H1 (cell line): ENCODE results near the gene RBM26. TPM values are rescaled to one million over a fixed set of nuclear protein-coding genes. Genes with fewer than 3 reads are reported as not detected.

ENCODE experiments used
- BCL11A ChIP-seq, 2 experiments: IDR thresholded peaks; one replicate each; pipeline ENCODE4 v1.6.1; 2011; ENCODE audit warnings: low read depth in 2 of 2, low read length in 2 of 2, mild to moderate bottlenecking in 2 of 2
- EGR1 ChIP-seq: IDR thresholded peaks from 2 replicates; pipeline ENCODE4 v1.6.1; 2011; ENCODE audit warnings: low read depth, low read length, borderline replicate concordance
- GABPA ChIP-seq: IDR thresholded peaks from 2 replicates; pipeline ENCODE4 v1.6.1; 2011; ENCODE audit warnings: mild to moderate bottlenecking, low read length, moderate library complexity, borderline replicate concordance; ENCODE audit not compliant: insufficient read depth
- RAD21 ChIP-seq, 2 experiments: IDR thresholded peaks in 1 of 2; conservative IDR thresholded peaks in 1 of 2; 2 replicates each; pipeline ENCODE4 v1.6.1; 2011; ENCODE audit warnings: low read depth in 2 of 2, low read length in 2 of 2, improper control_type of control experiment in 1 of 2, inconsistent platforms in 1 of 2, mild to moderate bottlenecking in 1 of 2, moderate library complexity in 1 of 2
- TBP ChIP-seq: IDR thresholded peaks from 2 replicates; pipeline ENCODE4 v1.6.1; 2011; ENCODE audit warnings: low read depth, low read length, improper control_type of control experiment
- YY1 ChIP-seq: IDR thresholded peaks from 2 replicates; pipeline ENCODE4 v1.6.1; 2011; ENCODE audit warnings: low read depth, mild to moderate bottlenecking, low read length
- polyA plus RNA-seq, 7 experiments: library from polyadenylated mRNA; depleted of rRNA in 3 of 7; stranded (reverse) in 5 of 7; unstranded in 2 of 7; fragments of >200 nt in 5 of 7; fragments of 200-250 nt in 2 of 7; gene quantifications; 1 replicate in 5 of 7; 2 replicates in 1 of 7; 4 replicates in 1 of 7; pipeline versions ENCODE4 v1.2.1 to v1.2.3, GENCODE V29; 2011 to 2013; ENCODE audit warnings: missing spikeins in 2 of 7, mixed read lengths in 2 of 7
- total RNA-seq: library from RNA; stranded (reverse); fragmentation: NEBNext Ultra II Directional; extraction: Animal tissue kit (Norgen Biotek cat#: 25700); gene quantifications from 2 replicates; pipeline ENCODE4 v1.2.1, GENCODE V29; 2021

Gene RBM26
- total and polyA plus RNA-seq, 2 of the 8 experiments (the other 6 are each of a cell fraction or from before 2014, with no cell fraction given): 20.3 to 65.5 TPM

DNA sequence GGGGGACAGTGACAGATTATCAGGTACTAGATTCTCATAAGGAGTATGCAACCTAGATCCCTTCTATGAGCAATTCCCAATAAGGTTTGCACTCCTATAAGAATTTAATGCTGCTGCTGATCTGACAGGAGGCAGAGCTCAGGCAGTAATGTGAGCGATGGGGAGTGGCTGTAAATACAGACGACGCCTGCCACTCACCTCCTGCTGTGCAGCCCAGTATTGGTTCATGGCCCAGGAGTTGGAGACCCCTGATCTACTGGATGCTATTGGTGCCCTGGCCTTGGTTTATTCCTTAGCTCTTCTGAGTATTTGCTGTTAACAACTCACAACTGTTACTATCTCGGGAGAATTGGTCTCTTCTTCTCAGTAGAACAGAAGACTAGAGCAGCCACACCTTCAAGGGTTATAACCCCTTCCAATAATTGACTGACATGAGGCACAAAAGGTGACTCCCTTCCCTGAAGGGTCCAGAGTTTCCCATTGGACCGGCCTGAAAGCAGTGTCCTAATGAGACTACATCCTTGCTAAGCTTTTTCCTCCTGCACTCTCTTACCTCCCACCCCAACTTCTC is 35.0 kb upstream of the RBM26 start (continued):
- TF ChIP-seq EGR1 (no peak), TBP (no peak), BCL11A (IDR thresholded peaks at IDR 0.05; ENCODE audit: low read depth in 2 of 2, low read length in 2 of 2) (no peak), RAD21 (IDR thresholded peaks at IDR 0.05 in 1 of 2, conservative IDR thresholded peaks at IDR 0.05 in 1 of 2; ENCODE audit: low read depth in 2 of 2, low read length in 2 of 2) (no peak), YY1 (no peak), GABPA (no peak)
